SK-N-SH (cell line): ENCODE measurements around the gene PLLP. TPM values are rescaled to one million over a fixed set of nuclear protein-coding genes. Genes with fewer than 3 reads are reported as not detected.

Experiments
- CTCF ChIA-PET: fragments of 300-600, 350-600 bp; formaldehyde crosslinking; extraction: SDS; loops from one replicate; lab custom pipeline; 2021; lab: Yijun Ruan, JAX
- POLR2A ChIA-PET: fragments of 350-600 bp; sonication (Branson Sonifier 250); formaldehyde crosslinking; extraction: SDS; loops from one replicate; lab custom pipeline; 2020; ENCODE audit warnings: antibody characterized with exemption, inconsistent platforms; lab: Yijun Ruan, JAX
- DNase-seq: peaks from one replicate; pipeline ENCODE4 v3.0.0; 2012
- H2AFZ ChIP-seq: fragments of 200-600 bp; sonication (generic); 2 replicates; pipeline ENCODE4 v1.8.1; 2016; ENCODE audit warnings: antibody characterized with exemption, mild to moderate bottlenecking, low read depth
- H3F3A ChIP-seq: fragments of 200-600 bp; sonication (generic); replicated peaks from 2 replicates; pipeline ENCODE3; 2016; ENCODE audit warnings: antibody characterized with exemption, mild to moderate bottlenecking; ENCODE audit not compliant: insufficient read depth
- H3K27ac ChIP-seq, 2 experiments: fragments of 200-500 bp in 1 of 2; fragments of 200-600 bp in 1 of 2; sonication (Bioruptor generic) in 1 of 2; sonication (generic), shearing (Covaris generic) in 1 of 2; 2 replicates each; pipeline versions ENCODE4 v1.5.1 to v1.6.1; 2014 to 2016; ENCODE audit warnings: low read depth in 2 of 2, inconsistent platforms in 1 of 2, low read length in 1 of 2, mild to moderate bottlenecking in 1 of 2, mixed read lengths in 1 of 2
- H3K27me3 ChIP-seq: fragments of 200-600 bp; sonication (generic), shearing (Covaris generic); 2 replicates; pipeline ENCODE4 v1.6.1; 2016; ENCODE audit warnings: mixed run types; ENCODE audit not compliant: insufficient read depth
- H3K36me3 ChIP-seq, 2 experiments: fragments of 200-500 bp in 1 of 2; fragments of 200-600 bp in 1 of 2; sonication (Bioruptor generic) in 1 of 2; sonication (generic) in 1 of 2; replicated peaks in 1 of 2; 2 replicates each; pipeline versions ENCODE3 to v1.5.1; 2014 to 2016; ENCODE audit warnings: low read length in 1 of 2, mild to moderate bottlenecking in 1 of 2; ENCODE audit not compliant: insufficient read depth in 2 of 2, control insufficient read depth in 1 of 2
- H3K4me1 ChIP-seq, 2 experiments: fragments of 200-500 bp in 1 of 2; fragments of 200-600 bp in 1 of 2; sonication (Bioruptor generic) in 1 of 2; sonication (generic), shearing (Covaris generic) in 1 of 2; 2 replicates each; pipeline versions ENCODE4 v1.5.1 to v1.6.1; 2014 to 2016; ENCODE audit warnings: low read depth in 1 of 2, low read length in 1 of 2, mixed run types in 1 of 2; ENCODE audit not compliant: insufficient read depth in 2 of 2, control insufficient read depth in 1 of 2
- H3K4me2 ChIP-seq: fragments of 200-600 bp; sonication (generic), shearing (Covaris generic); 2 replicates; pipeline ENCODE4 v1.6.1; 2017; ENCODE audit warnings: mixed run types
- H3K4me3 ChIP-seq, 2 experiments: fragments of 200-500 bp in 1 of 2; fragments of 200-600 bp in 1 of 2; sonication (Bioruptor generic) in 1 of 2; sonication (generic), shearing (Covaris generic) in 1 of 2; 2 replicates each; pipeline versions ENCODE4 v1.5.1 to v1.8.1; 2014 to 2016; ENCODE audit warnings: low read depth in 2 of 2, inconsistent platforms in 1 of 2, low read length in 1 of 2, mild to moderate bottlenecking in 1 of 2, mixed read lengths in 1 of 2, moderate library complexity in 1 of 2
- H3K79me2 ChIP-seq: fragments of 200-600 bp; sonication (generic); 2 replicates; pipeline ENCODE4 v1.8.1; 2017; ENCODE audit warnings: mild to moderate bottlenecking; ENCODE audit not compliant: insufficient read depth
- H3K9ac ChIP-seq: fragments of 200-600 bp; sonication (generic); 2 replicates; pipeline ENCODE4 v1.6.1; 2017; ENCODE audit warnings: mixed run types
- H3K9me2 ChIP-seq: fragments of 200-600 bp; sonication (generic); 2 replicates; pipeline ENCODE4 v1.6.1; 2017; ENCODE audit warnings: mixed run types
- H3K9me3 ChIP-seq: fragments of 200-600 bp; sonication (generic); 2 replicates; pipeline ENCODE4 v1.6.1; 2017; ENCODE audit warnings: mixed run types, mild to moderate bottlenecking, moderate library complexity
- H4K20me1 ChIP-seq: fragments of 200-600 bp; sonication (generic); 2 replicates; pipeline ENCODE4 v1.6.1; 2017; ENCODE audit warnings: mild to moderate bottlenecking, mixed run types; ENCODE audit not compliant: insufficient read depth
- CHD2 ChIP-seq: fragments of 150-350 bp; IDR thresholded peaks from 2 replicates; pipeline ENCODE4 v1.6.1; 2018; ENCODE audit warnings: low read length; ENCODE audit not compliant: partially characterized antibody
- ELF1 ChIP-seq: IDR thresholded peaks from 2 replicates; pipeline ENCODE4 v1.4.0; 2012
- EP300 ChIP-seq, 2 experiments: IDR thresholded peaks; 2 replicates each; pipeline versions ENCODE4 v1.4.0 to v1.6.1; 2012; ENCODE audit warnings: borderline replicate concordance in 1 of 2, low read depth in 1 of 2, low read length in 1 of 2
- FOXJ3 ChIP-seq: sonication (generic); formaldehyde crosslinking; IDR thresholded peaks from 2 replicates; pipeline ENCODE4 v1.5.1; 2020; ENCODE audit warnings: mild to moderate bottlenecking, missing genetic modification reagents
- FOXM1 ChIP-seq: IDR thresholded peaks from 2 replicates; pipeline ENCODE4 v1.4.0; 2012; ENCODE audit warnings: low read depth, mild to moderate bottlenecking
- GABPA ChIP-seq: IDR thresholded peaks from 2 replicates; pipeline ENCODE4 v1.4.0; 2012; ENCODE audit warnings: low read depth, mild to moderate bottlenecking
- JUND ChIP-seq: IDR thresholded peaks from 2 replicates; pipeline ENCODE4 v1.4.0; 2012
- MAX ChIP-seq: IDR thresholded peaks from 2 replicates; pipeline ENCODE4 v1.4.0; 2012; ENCODE audit warnings: low read depth
- MEF2A ChIP-seq: IDR thresholded peaks from 2 replicates; pipeline ENCODE4 v1.4.0; 2012; ENCODE audit warnings: low read depth, borderline replicate concordance
- NFIC ChIP-seq: IDR thresholded peaks from 2 replicates; pipeline ENCODE4 v1.4.0; 2012; ENCODE audit warnings: borderline replicate concordance
- POLR2AphosphoS5 ChIP-seq: IDR thresholded peaks from 2 replicates; pipeline ENCODE4 v1.6.1; 2012; ENCODE audit warnings: low read depth, low read length
- RFX5 ChIP-seq: IDR thresholded peaks from 2 replicates; pipeline ENCODE4 v1.6.1; 2012; ENCODE audit warnings: mild to moderate bottlenecking, improper control_type of control experiment, low read length
- RXRA ChIP-seq: IDR thresholded peaks from 2 replicates; pipeline ENCODE4 v1.4.0; 2012; ENCODE audit warnings: low read depth, mild to moderate bottlenecking, borderline replicate concordance
- SIN3A ChIP-seq: IDR thresholded peaks from 2 replicates; pipeline ENCODE4 v1.6.1; 2012; ENCODE audit warnings: low read depth, mild to moderate bottlenecking, low read length, moderate library complexity, borderline replicate concordance
- SMC3 ChIP-seq: IDR thresholded peaks from 2 replicates; pipeline ENCODE4 v1.6.1; 2012; ENCODE audit warnings: low read depth, low read length, improper control_type of control experiment
- TAF1 ChIP-seq: IDR thresholded peaks from 2 replicates; pipeline ENCODE4 v1.6.1; 2012; ENCODE audit warnings: low read depth, mild to moderate bottlenecking, low read length, moderate library complexity, borderline replicate concordance
- TCF12 ChIP-seq: IDR thresholded peaks from 2 replicates; pipeline ENCODE4 v1.4.0; 2012
- TEAD4 ChIP-seq: IDR thresholded peaks from 2 replicates; pipeline ENCODE4 v1.4.0; 2012; ENCODE audit warnings: mild to moderate bottlenecking, borderline replicate concordance; ENCODE audit not compliant: insufficient read depth
- YY1 ChIP-seq: IDR thresholded peaks from 2 replicates; pipeline ENCODE4 v1.4.0; 2012; ENCODE audit warnings: low read depth, mild to moderate bottlenecking
- WGBS: methylation state at CpG from one replicate; pipeline ENCODE4 v1.1.6; 2017; ENCODE audit warnings: low lambda C conversion rate; 5-methylcytosine and 5-hydroxymethylcytosine counted together
- polyA plus RNA-seq, 3 experiments: library from polyadenylated mRNA; depleted of rRNA; stranded (reverse); fragments of >200 nt; gene quantifications; 2 replicates each; pipeline ENCODE4 v1.2.3, GENCODE V29; 2012
- TF ChIP-seq, protein P1 (sequence below): IDR thresholded peaks from 2 replicates; pipeline ENCODE4 v1.4.0; 2012; ENCODE audit warnings: low read depth, borderline replicate concordance
- TF ChIP-seq, protein P2 (sequence below): fragments of 150-350 bp; IDR thresholded peaks from 2 replicates; pipeline ENCODE4 v1.6.1; 2017; ENCODE audit warnings: antibody characterized with exemption, low read length, low read depth, borderline replicate concordance

The PLLP gene
- polyA plus RNA-seq, 1 of the 3 experiments (the other 2 are of a cell fraction): 1.3 TPM

- Histone ChIP-seq H2AFZ (no peak overlapping the region), H3K9me3 (no peaks in the 10 kb centered on the region), H3F3A (peaks cover 4% of the 10 kb centered on the region), H3K36me3 (no peaks in the 10 kb centered on the region), H3K4me1 (peaks cover 0 to 5% of the 10 kb centered on the region in 2 experiments; a peak in 1 of 4 replicates), H3K27me3 (no peaks in the 10 kb centered on the region), H3K9me2 (no peaks in the 10 kb centered on the region), H3K79me2 (no peaks in the 10 kb centered on the region), H3K27ac (no peak overlapping the region), H3K4me2 (no peak overlapping the region), H3K4me3 (no peak overlapping the region), H4K20me1 (no peaks in the 10 kb centered on the region), H3K9ac (no peak overlapping the region)
- CTCF ChIA-PET: interaction anchor here (0.6 to 1.2 kb wide), 3 partner anchors 14 to 266 kb away, joined by 3 to 4 read pairs (median 4); no protein-coding TSS in a partner anchor
- 90% methylated on average over 5 of the region's 5 CpGs for WGBS
- DNase-seq: no peak
- POLR2A ChIA-PET: interaction anchor here (0.7 kb wide), 1 partner anchor 89 kb away, joined by 3 read pairs; no protein-coding TSS in a partner anchor
- TF ChIP-seq GABPA (no peak), TAF1 (no peak), TEAD4 (no peak), YY1 (no peak), RFX5 (no peak), FOXM1 (no peak), TCF12 (no peak), NFIC (no peak), MAX (no peak), POLR2AphosphoS5 (no peak), JUND (no peak)
- TF ChIP-seq, protein P1, sequence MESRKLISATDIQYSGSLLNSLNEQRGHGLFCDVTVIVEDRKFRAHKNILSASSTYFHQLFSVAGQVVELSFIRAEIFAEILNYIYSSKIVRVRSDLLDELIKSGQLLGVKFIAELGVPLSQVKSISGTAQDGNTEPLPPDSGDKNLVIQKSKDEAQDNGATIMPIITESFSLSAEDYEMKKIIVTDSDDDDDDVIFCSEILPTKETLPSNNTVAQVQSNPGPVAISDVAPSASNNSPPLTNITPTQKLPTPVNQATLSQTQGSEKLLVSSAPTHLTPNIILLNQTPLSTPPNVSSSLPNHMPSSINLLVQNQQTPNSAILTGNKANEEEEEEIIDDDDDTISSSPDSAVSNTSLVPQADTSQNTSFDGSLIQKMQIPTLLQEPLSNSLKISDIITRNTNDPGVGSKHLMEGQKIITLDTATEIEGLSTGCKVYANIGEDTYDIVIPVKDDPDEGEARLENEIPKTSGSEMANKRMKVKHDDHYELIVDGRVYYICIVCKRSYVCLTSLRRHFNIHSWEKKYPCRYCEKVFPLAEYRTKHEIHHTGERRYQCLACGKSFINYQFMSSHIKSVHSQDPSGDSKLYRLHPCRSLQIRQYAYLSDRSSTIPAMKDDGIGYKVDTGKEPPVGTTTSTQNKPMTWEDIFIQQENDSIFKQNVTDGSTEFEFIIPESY: no peak
- TF ChIP-seq, protein P2, sequence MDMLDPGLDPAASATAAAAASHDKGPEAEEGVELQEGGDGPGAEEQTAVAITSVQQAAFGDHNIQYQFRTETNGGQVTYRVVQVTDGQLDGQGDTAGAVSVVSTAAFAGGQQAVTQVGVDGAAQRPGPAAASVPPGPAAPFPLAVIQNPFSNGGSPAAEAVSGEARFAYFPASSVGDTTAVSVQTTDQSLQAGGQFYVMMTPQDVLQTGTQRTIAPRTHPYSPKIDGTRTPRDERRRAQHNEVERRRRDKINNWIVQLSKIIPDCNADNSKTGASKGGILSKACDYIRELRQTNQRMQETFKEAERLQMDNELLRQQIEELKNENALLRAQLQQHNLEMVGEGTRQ: no peak
Observed at GRCh38 chr16:57285379-57285778, 907 bp upstream of the PLLP start.

GRCh38 chr16:57284952-57285363, 486 bp upstream of the PLLP start:
- Histone ChIP-seq H4K20me1 (no peaks in the 10 kb centered on the region), H3K79me2 (no peaks in the 10 kb centered on the region), H3K4me1 (peaks cover 0 to 5% of the 10 kb centered on the region in 2 experiments; a peak in 1 of 4 replicates), H3K9ac (peak overlapping the region; percentile 51; the same call in 1 of the 2 replicates), H3K9me2 (no peaks in the 10 kb centered on the region), H3K4me2 (peak overlapping the region; percentile 82), H3K27ac (no peak overlapping the region), H3F3A (peaks cover 4% of the 10 kb centered on the region), H3K27me3 (no peaks in the 10 kb centered on the region), H3K9me3 (no peaks in the 10 kb centered on the region), H3K4me3 (peak overlapping the region; percentile 49 to 61), H2AFZ (peak overlapping the region; percentile 96), H3K36me3 (no peaks in the 10 kb centered on the region)
- ChIA-PET POLR2A (interaction anchor here (0.7 kb wide), 1 partner anchor 89 kb away, joined by 3 read pairs; no protein-coding TSS in a partner anchor), CTCF (interaction anchor here (0.6 kb wide), 1 partner anchor 266 kb away, joined by 3 read pairs; no protein-coding TSS in a partner anchor)
- DNase-seq: no peak
- WGBS: 40% methylated on average over 17 of the region's 22 CpGs
- TF ChIP-seq, protein P2: no peak
- TF ChIP-seq CHD2 (no peak), EP300 (IDR thresholded peaks at IDR 0.05; ENCODE audit: borderline replicate concordance in 1 of 2, low read depth in 1 of 2, low read length in 1 of 2) (no peak), JUND (no peak), RFX5 (no peak), SMC3 (no peak), GABPA (no peak), MEF2A (no peak), RXRA (no peak), SIN3A (no peak), ELF1 (no peak), NFIC (no peak), FOXJ3 (no peak)
- TF ChIP-seq, protein P1: no peak
